ENCODE results near the gene MCEMP1. TPM values are rescaled to one million over a fixed set of nuclear protein-coding genes. Genes with fewer than 3 reads are reported as not detected.

The MCEMP1 gene
- total RNA-seq, 4 donors from 2014 or later = not detected

GRCh38 chr19:7637374-7638256 lies 39.3 kb upstream of the MCEMP1 start:
- intact Hi-C loops (cut with DNase I; ENCODE audit: low total_unique reads) = no loop called here
- DNase-seq (ENCODE audit: low spot score in 2 of 2) = no peak
- H3K4me3 ChIP-seq (ENCODE audit: low read depth, poor library complexity, severe bottlenecking) = peak overlapping the region; percentile 29
- WGBS, 2 donors = 38 to 45% methylated on average over 27 to 30 of the region's 30 CpGs
- no peak for TF ChIP-seq POLR2A (IDR thresholded peaks at IDR 0.05)
- no peak for TF ChIP-seq CTCF (IDR thresholded peaks at IDR 0.05)

- 76 to 85% methylated on average over 7 to 12 of the region's 12 CpGs for WGBS, 2 donors
- no peak for DNase-seq (ENCODE audit: low spot score in 2 of 2)
- intact Hi-C loops (cut with DNase I; ENCODE audit: low total_unique reads) = no loop called here
- no peak for TF ChIP-seq CTCF (IDR thresholded peaks at IDR 0.05)
- no peak for TF ChIP-seq POLR2A (IDR thresholded peaks at IDR 0.05)
- no peak overlapping the region for H3K4me3 ChIP-seq (ENCODE audit: low read depth, poor library complexity, severe bottlenecking)
These were observed 38.0 kb upstream of the MCEMP1 start for GRCh38 chr19:7638802-7639465.

GRCh38 chr19:7639863-7640348 lies 37.0 kb upstream of the MCEMP1 start:
- no peak for TF ChIP-seq CTCF (IDR thresholded peaks at IDR 0.05)
- no peak for TF ChIP-seq POLR2A (IDR thresholded peaks at IDR 0.05)
- intact Hi-C loops (cut with DNase I; ENCODE audit: low total_unique reads) = no loop called here
- WGBS, 2 donors = 94 to 95% methylated on average over 13 of the region's 13 CpGs
- H3K4me3 ChIP-seq (ENCODE audit: low read depth, poor library complexity, severe bottlenecking) = no peak overlapping the region
- no peak for DNase-seq (ENCODE audit: low spot score in 2 of 2)

GRCh38 chr19:7640803-7641202 lies 36.1 kb upstream of the MCEMP1 start:
- TF ChIP-seq POLR2A (IDR thresholded peaks at IDR 0.05) = no peak
- TF ChIP-seq CTCF (IDR thresholded peaks at IDR 0.05) = no peak
- no peak overlapping the region for H3K4me3 ChIP-seq (ENCODE audit: low read depth, poor library complexity, severe bottlenecking)
- intact Hi-C loops (cut with DNase I; ENCODE audit: low total_unique reads) = no loop called here
- DNase-seq (ENCODE audit: low spot score in 2 of 2) = no peak
- 95% methylated on average over 11 of the region's 11 CpGs for WGBS, 2 donors

GRCh38 chr19:7641290-7642276 lies 35.3 kb upstream of the MCEMP1 start:
- intact Hi-C loops (cut with DNase I; ENCODE audit: low total_unique reads) = no loop called here
- DNase-seq (ENCODE audit: low spot score in 2 of 2) = no peak
- no peak overlapping the region for H3K4me3 ChIP-seq (ENCODE audit: low read depth, poor library complexity, severe bottlenecking)
- TF ChIP-seq CTCF (IDR thresholded peaks at IDR 0.05) (no peak), POLR2A (IDR thresholded peaks at IDR 0.05) (no peak)
- 85 to 87% methylated on average over 38 to 41 of the region's 43 CpGs for WGBS, 2 donors

Data from lower leg skin (tissue), 4 donors.